A549 (cell line): Measurements from ENCODE around the gene CSTF2T.

Experiments used
- CTCF ChIP-seq: fragments of >200 bp; sonication (Bioruptor Twin); formaldehyde crosslinking; IDR thresholded peaks from 3 replicates; pipeline ENCODE4 v1.5.1; 2016
- MAX ChIP-seq: IDR thresholded peaks from 2 replicates; pipeline ENCODE4 v1.6.1; 2012
- POLR2A ChIP-seq: IDR thresholded peaks from 2 replicates; pipeline ENCODE4 v1.6.1; 2012; ENCODE audit warnings: mild to moderate bottlenecking, low read length
- RCOR1 ChIP-seq: fragments of 150-350 bp; IDR thresholded peaks from 2 replicates; pipeline ENCODE4 v1.6.1; 2014; ENCODE audit warnings: antibody characterized with exemption, low read length, low read depth
- RNF2 ChIP-seq: fragments of 200-600 bp; sonication (generic); IDR thresholded peaks from 2 replicates; pipeline ENCODE4 v1.6.1; 2016; ENCODE audit warnings: low read depth, mild to moderate bottlenecking, antibody characterized with exemption, moderate library complexity, borderline replicate concordance
- TFCP2L1 ChIP-seq: fragments of 250-450 bp; sonication (Bioruptor Pico); IDR thresholded peaks from 2 replicates; pipeline ENCODE4 v1.5.0; 2021; ENCODE audit warnings: mild to moderate bottlenecking

GRCh38 chr10:51744235-51745000 lies 45.0 kb upstream of the CSTF2T start:
- no peak for TF ChIP-seq CTCF
- TF ChIP-seq RCOR1: no peak
- TF ChIP-seq MAX: no peak
- no peak for TF ChIP-seq POLR2A
- TF ChIP-seq TFCP2L1 (CRISPR knock-in tag): no peak
- TF ChIP-seq RNF2: no peak
